Neural cell (in vitro differentiated cells): ENCODE data around the gene SLMAP. TPM values are rescaled to one million over a fixed set of nuclear protein-coding genes. Genes with fewer than 3 reads are reported as not detected.

Experiments
- H2AFZ ChIP-seq: fragments of 200-600, 300-800 bp; sonication (generic), shearing (Covaris generic); 2 replicates; pipeline ENCODE4 v1.6.0; 2014; ENCODE audit warnings: low read depth, mild to moderate bottlenecking, antibody characterized with exemption, low read length, moderate library complexity
- H3F3A ChIP-seq: fragments of 200-600 bp; shearing (Covaris generic); 2 replicates; pipeline ENCODE4 v1.6.1; 2016; ENCODE audit warnings: mild to moderate bottlenecking, moderate library complexity, mixed read lengths, antibody characterized with exemption, low read length; ENCODE audit not compliant: insufficient read depth, poor library complexity, severe bottlenecking
- H3K27ac ChIP-seq: fragments of 200-600, 300-800 bp; sonication (generic), shearing (Covaris generic); 2 replicates; pipeline ENCODE4 v1.5.1; 2014; ENCODE audit warnings: mild to moderate bottlenecking, low read length, moderate library complexity
- H3K27me3 ChIP-seq: fragments of 300-800, 200-600 bp; sonication (generic), shearing (Covaris generic); 2 replicates; pipeline ENCODE4 v1.6.0; 2014; ENCODE audit warnings: mild to moderate bottlenecking, low read depth, low read length, moderate library complexity; ENCODE audit not compliant: insufficient read depth
- H3K36me3 ChIP-seq: fragments of 300-800, 200-600 bp; sonication (generic), shearing (Covaris generic); 2 replicates; pipeline ENCODE4 v1.5.1; 2014; ENCODE audit warnings: mild to moderate bottlenecking, antibody characterized with exemption, low read length, moderate library complexity; ENCODE audit not compliant: insufficient read depth
- H3K4me2 ChIP-seq: fragments of 300-800, 200-600 bp; sonication (generic), shearing (Covaris generic); 2 replicates; pipeline ENCODE4 v1.6.0; 2014; ENCODE audit warnings: mild to moderate bottlenecking, low read length
- H3K4me3 ChIP-seq: fragments of 300-800, 200-600 bp; sonication (generic), shearing (Covaris generic); 2 replicates; pipeline ENCODE4 v1.5.1; 2014; ENCODE audit warnings: mild to moderate bottlenecking, low read length, moderate library complexity
- H3K79me2 ChIP-seq: fragments of 200-600 bp; shearing (Covaris generic); replicated peaks from 2 replicates; pipeline ENCODE4 v1.6.0; 2014; ENCODE audit warnings: mild to moderate bottlenecking, low read length, moderate library complexity; ENCODE audit not compliant: insufficient read depth
- H3K9ac ChIP-seq: fragments of 300-800, 200-600 bp; sonication (generic), shearing (Covaris generic); 2 replicates; pipeline ENCODE4 v1.6.1; 2016; ENCODE audit warnings: mild to moderate bottlenecking, low read length, mixed read lengths
- H3K9me2 ChIP-seq: fragments of 200-600 bp; shearing (Covaris generic); 2 replicates; pipeline ENCODE4 v1.6.1; 2016; ENCODE audit warnings: mild to moderate bottlenecking, low read length, mixed read lengths; ENCODE audit not compliant: insufficient read depth
- H3K9me3 ChIP-seq: fragments of 200-600, 300-800 bp; sonication (generic), shearing (Covaris generic); 2 replicates; pipeline ENCODE4 v1.6.1; 2016; ENCODE audit warnings: mild to moderate bottlenecking, mixed run types, low read length, moderate library complexity, mixed read lengths
- H4K20me1 ChIP-seq: fragments of 200-600 bp; shearing (Covaris generic); 2 replicates; pipeline ENCODE4 v1.6.1; 2016; ENCODE audit warnings: mild to moderate bottlenecking, mixed run types; ENCODE audit not compliant: insufficient read depth
- CTCF ChIP-seq: fragments of 450-650 bp; IDR thresholded peaks from 2 replicates; pipeline ENCODE4 v1.5.1; 2014; ENCODE audit warnings: antibody characterized with exemption, mild to moderate bottlenecking, moderate library complexity; ENCODE audit not compliant: poor library complexity, severe bottlenecking
- EP300 ChIP-seq: fragments of 450-650 bp; conservative IDR thresholded peaks from 2 replicates; pipeline ENCODE4 v1.6.1; 2014; ENCODE audit warnings: antibody characterized with exemption, mild to moderate bottlenecking, moderate library complexity; ENCODE audit not compliant: poor library complexity, severe bottlenecking
- EZH2 ChIP-seq: fragments of 200-600, 300-800 bp; shearing (Covaris generic), sonication (generic); IDR thresholded peaks from 2 replicates; pipeline ENCODE4 v1.6.1; 2014; ENCODE audit warnings: antibody characterized with exemption, low read length, borderline replicate concordance, mild to moderate bottlenecking; ENCODE audit not compliant: insufficient read depth, poor library complexity, severe bottlenecking
- MXI1 ChIP-seq: fragments of 450-650 bp; conservative IDR thresholded peaks from 2 replicates; pipeline ENCODE4 v1.6.1; 2014; ENCODE audit warnings: antibody characterized with exemption, mild to moderate bottlenecking; ENCODE audit not compliant: poor library complexity, severe bottlenecking
- POLR2AphosphoS5 ChIP-seq: IDR thresholded peaks from 2 replicates; pipeline ENCODE4 v1.6.1; 2012
- RAD21 ChIP-seq: fragments of 450-650 bp; conservative IDR thresholded peaks from 2 replicates; pipeline ENCODE4 v1.6.1; 2014; ENCODE audit warnings: antibody characterized with exemption, mild to moderate bottlenecking, moderate library complexity
- REST ChIP-seq: IDR thresholded peaks from 2 replicates; pipeline ENCODE4 v1.6.1; 2012; ENCODE audit warnings: borderline replicate concordance
- SMC3 ChIP-seq: fragments of 450-650 bp; conservative IDR thresholded peaks from 2 replicates; pipeline ENCODE4 v1.6.1; 2014; ENCODE audit warnings: antibody characterized with exemption, mild to moderate bottlenecking, moderate library complexity; ENCODE audit not compliant: poor library complexity
- TAF1 ChIP-seq: IDR thresholded peaks from 2 replicates; pipeline ENCODE4 v1.6.1; 2012; ENCODE audit warnings: low read depth
- polyA plus RNA-seq: library from polyadenylated mRNA; depleted of rRNA; stranded (reverse); fragments of >200 nt; gene quantifications from 2 replicates; pipeline ENCODE4 v1.2.3, GENCODE V29; 2014

SLMAP gene
- polyA plus RNA-seq, 1 donor from 2014 or later, result 42.1 TPM

- Histone ChIP-seq H3K36me3 (no peaks in the 10 kb centered on the region), H3K4me3 (no peak overlapping the region), H3K9me2 (no peaks in the 10 kb centered on the region), H3K79me2 (no peaks in the 10 kb centered on the region), H3K27ac (no peak overlapping the region), H3K27me3 (no peaks in the 10 kb centered on the region), H3K9ac (no peak overlapping the region), H3K4me2 (no peak overlapping the region), H4K20me1 (no peaks in the 10 kb centered on the region), H2AFZ (no peak overlapping the region), H3F3A (no peaks in the 10 kb centered on the region), H3K9me3 (no peaks in the 10 kb centered on the region)
- TF ChIP-seq REST, result no peak
- no peak for TF ChIP-seq SMC3
- TF ChIP-seq MXI1, result no peak
- TF ChIP-seq POLR2AphosphoS5, result no peak
- no peak for TF ChIP-seq EP300
- no peak for TF ChIP-seq CTCF
- no peak for TF ChIP-seq TAF1
- TF ChIP-seq EZH2, result no peak
Measured at GRCh38 chr3:57718118-57718517, 38.0 kb upstream of the SLMAP start.

GRCh38 chr3:57726397-57726796 is 29.7 kb upstream of the SLMAP start:
- Histone ChIP-seq H3K9me2 (no peaks in the 10 kb centered on the region), H3K27me3 (no peaks in the 10 kb centered on the region), H3K79me2 (no peaks in the 10 kb centered on the region), H3K4me3 (no peak overlapping the region), H3F3A (no peaks in the 10 kb centered on the region), H3K4me2 (no peak overlapping the region), H3K9ac (no peak overlapping the region), H3K27ac (no peak overlapping the region), H3K36me3 (no peaks in the 10 kb centered on the region), H3K9me3 (no peaks in the 10 kb centered on the region), H2AFZ (no peak overlapping the region), H4K20me1 (no peaks in the 10 kb centered on the region)
- TF ChIP-seq POLR2AphosphoS5 (no peak), TAF1 (no peak), CTCF (no peak), RAD21 (no peak), EZH2 (no peak), EP300 (no peak), SMC3 (no peak), REST (no peak), MXI1 (no peak)
